ENCODE data around the gene PDLIM7. TPM values are rescaled to one million over a fixed set of nuclear protein-coding genes. Genes with fewer than 3 reads are reported as not detected.

PDLIM7 gene
- total RNA-seq, 1 donor from 2014 or later = 38.7 TPM

- H3K9me3 ChIP-seq (ENCODE audit: low read depth) = no peaks in the 10 kb centered on the region
- H4K20me1 ChIP-seq (ENCODE audit: low read depth) = peaks cover 7% of the 10 kb centered on the region
- no peaks in the 10 kb centered on the region for H3F3A ChIP-seq (ENCODE audit: low read depth)
- DNase-seq (ENCODE audit: low spot score) = no peak
- TF ChIP-seq EZH2 (IDR thresholded peaks at IDR 0.05) (no peak), EZH2phosphoT487 (IDR thresholded peaks at IDR 0.05) (no peak)
- TF ChIP-seq, protein P1, sequence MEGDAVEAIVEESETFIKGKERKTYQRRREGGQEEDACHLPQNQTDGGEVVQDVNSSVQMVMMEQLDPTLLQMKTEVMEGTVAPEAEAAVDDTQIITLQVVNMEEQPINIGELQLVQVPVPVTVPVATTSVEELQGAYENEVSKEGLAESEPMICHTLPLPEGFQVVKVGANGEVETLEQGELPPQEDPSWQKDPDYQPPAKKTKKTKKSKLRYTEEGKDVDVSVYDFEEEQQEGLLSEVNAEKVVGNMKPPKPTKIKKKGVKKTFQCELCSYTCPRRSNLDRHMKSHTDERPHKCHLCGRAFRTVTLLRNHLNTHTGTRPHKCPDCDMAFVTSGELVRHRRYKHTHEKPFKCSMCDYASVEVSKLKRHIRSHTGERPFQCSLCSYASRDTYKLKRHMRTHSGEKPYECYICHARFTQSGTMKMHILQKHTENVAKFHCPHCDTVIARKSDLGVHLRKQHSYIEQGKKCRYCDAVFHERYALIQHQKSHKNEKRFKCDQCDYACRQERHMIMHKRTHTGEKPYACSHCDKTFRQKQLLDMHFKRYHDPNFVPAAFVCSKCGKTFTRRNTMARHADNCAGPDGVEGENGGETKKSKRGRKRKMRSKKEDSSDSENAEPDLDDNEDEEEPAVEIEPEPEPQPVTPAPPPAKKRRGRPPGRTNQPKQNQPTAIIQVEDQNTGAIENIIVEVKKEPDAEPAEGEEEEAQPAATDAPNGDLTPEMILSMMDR (IDR thresholded peaks at IDR 0.05) = no peak
- H3K27me3 ChIP-seq = no peaks in the 10 kb centered on the region
- Mint-ChIP-seq H3K27me3 (ENCODE audit: insufficient read depth, low read depth) (peaks cover 11% of the 10 kb centered on the region), H3K4me3 (no peak overlapping the region), H3K4me1 (peaks cover 11% of the 10 kb centered on the region), H3K36me3 (peaks cover 19% of the 10 kb centered on the region), H3K27ac (no peak overlapping the region), H3K9me3 (no peaks in the 10 kb centered on the region)
- H3K9ac ChIP-seq = no peak overlapping the region
- H3K4me1 ChIP-seq = no peaks in the 10 kb centered on the region
- H3K36me3 ChIP-seq = no peaks in the 10 kb centered on the region
- H3K27ac ChIP-seq = no peak overlapping the region
- H2AFZ ChIP-seq (replicated peaks) = no peak overlapping the region
- no peak overlapping the region for H3K4me3 ChIP-seq
- no peak overlapping the region for H3K4me2 ChIP-seq
- H3K79me2 ChIP-seq (ENCODE audit: low read depth) = peaks cover 9% of the 10 kb centered on the region
Observed at GRCh38 chr5:177510567-177511053, 13.2 kb upstream of the PDLIM7 start.

DNA sequence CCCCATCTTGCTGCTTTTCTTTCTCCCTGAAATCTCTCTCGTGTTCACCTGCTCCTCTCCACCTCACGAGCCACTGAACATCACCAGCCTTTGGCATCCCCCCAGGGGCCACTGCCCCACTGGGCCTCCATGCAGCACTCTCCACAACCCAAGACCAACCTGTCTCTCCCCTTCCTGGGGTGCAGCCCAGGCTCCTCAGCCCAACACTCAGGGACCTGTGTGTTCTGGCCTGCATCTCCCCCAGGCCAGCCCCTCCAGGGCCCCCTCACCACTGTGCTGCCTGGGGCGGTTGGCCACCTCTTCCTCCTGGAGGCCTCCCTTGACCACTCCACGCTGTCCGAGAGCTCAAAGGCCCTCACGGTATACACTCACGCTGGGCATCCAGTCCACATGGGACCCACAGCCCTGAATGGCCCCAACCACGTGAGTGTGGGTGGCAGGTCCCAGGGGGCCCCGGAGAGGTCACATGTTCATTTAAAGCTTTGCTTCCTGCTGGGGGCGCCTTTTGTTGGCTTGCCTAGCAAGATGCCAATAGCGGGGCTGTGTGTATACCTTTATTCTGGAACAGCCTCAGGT is 12.7 kb upstream of the PDLIM7 start:
- Histone ChIP-seq H4K20me1 (ENCODE audit: low read depth) (peaks cover 5% of the 10 kb centered on the region), H3K4me1 (no peaks in the 10 kb centered on the region), H3K36me3 (no peaks in the 10 kb centered on the region), H3K27ac (no peak overlapping the region), H3K4me2 (no peak overlapping the region), H3K79me2 (ENCODE audit: low read depth) (peaks cover 3% of the 10 kb centered on the region), H3K4me3 (no peak overlapping the region), H3K9me3 (ENCODE audit: low read depth) (no peaks in the 10 kb centered on the region), H3K27me3 (no peaks in the 10 kb centered on the region), H3F3A (ENCODE audit: low read depth) (no peaks in the 10 kb centered on the region), H3K9ac (no peak overlapping the region), H2AFZ (replicated peaks) (no peak overlapping the region)
- peaks cover 6% of the 10 kb centered on the region for H3K4me1 Mint-ChIP-seq
- peaks cover 14% of the 10 kb centered on the region for H3K36me3 Mint-ChIP-seq
- peaks cover 11% of the 10 kb centered on the region for H3K27me3 Mint-ChIP-seq (ENCODE audit: insufficient read depth, low read depth)
- H3K27ac Mint-ChIP-seq = no peak overlapping the region
- TF ChIP-seq, protein P1 (IDR thresholded peaks at IDR 0.05) = no peak
- no peak for TF ChIP-seq EZH2 (IDR thresholded peaks at IDR 0.05)
- no peak overlapping the region for H3K4me3 Mint-ChIP-seq
- no peaks in the 10 kb centered on the region for H3K9me3 Mint-ChIP-seq
- DNase-seq (ENCODE audit: low spot score) = no peak

DNA sequence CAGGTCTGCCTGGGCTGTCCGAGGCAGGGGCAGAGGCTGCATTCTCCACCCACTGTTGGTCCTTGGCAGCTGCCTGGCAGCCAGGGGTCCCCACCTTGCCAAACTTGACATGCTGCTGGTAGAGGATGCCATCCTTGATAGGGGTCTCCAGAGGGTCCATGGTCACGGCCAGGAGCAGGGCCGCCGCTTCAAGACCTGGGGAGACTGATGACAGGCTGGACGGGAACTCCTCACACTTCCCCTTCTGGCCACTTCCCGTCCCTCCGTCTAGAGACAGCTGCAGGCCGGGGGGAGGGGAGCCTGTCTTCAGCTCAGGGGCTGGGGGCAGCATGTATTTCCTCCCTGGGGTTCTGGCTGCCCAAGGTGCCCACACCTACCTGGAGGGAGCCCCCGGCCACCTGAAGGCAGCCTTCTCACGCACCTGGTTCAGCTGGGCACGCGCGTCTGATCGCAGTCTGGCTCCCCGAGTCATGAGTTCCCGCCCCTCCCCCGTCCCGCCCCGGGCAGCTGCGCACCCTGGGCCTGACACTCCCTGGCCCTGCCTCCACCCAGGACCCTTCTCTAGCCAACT is 12.1 kb upstream of the PDLIM7 start, which contains the start of gene DOK3:
Gene DOK3 (minus strand): TSS at position 446 of the 571 bp plus-strand sequence. CDS start 286 bp downstream, at position 160.
- H3K4me2 ChIP-seq = no peak within 1 kb of the TSS
- peaks cover 10% of the 10 kb centered on the region for H3K27me3 Mint-ChIP-seq (ENCODE audit: insufficient read depth, low read depth)
- H3K27ac ChIP-seq = no peak within 1 kb of the TSS
- TF ChIP-seq, protein P1 (IDR thresholded peaks at IDR 0.05) = no peak
- TF ChIP-seq EZH2phosphoT487 (IDR thresholded peaks at IDR 0.05) = no peak
- TF ChIP-seq EZH2 (IDR thresholded peaks at IDR 0.05) = no peak
- H3K79me2 ChIP-seq (ENCODE audit: low read depth) = no peaks in the 10 kb centered on the region
- H3K36me3 Mint-ChIP-seq = peaks cover 14% of the 10 kb centered on the region
- no peaks in the 10 kb centered on the region for H3K4me1 ChIP-seq
- H3K4me1 Mint-ChIP-seq = peaks cover 5% of the 10 kb centered on the region
- no peak for DNase-seq (ENCODE audit: low spot score)
- no peak within 1 kb of the TSS for H3K4me3 ChIP-seq
- H3K9me3 Mint-ChIP-seq = no peaks in the 10 kb centered on the region
- peaks cover under 1% of the 10 kb centered on the region for H4K20me1 ChIP-seq (ENCODE audit: low read depth)
- H3K36me3 ChIP-seq = no peaks in the 10 kb centered on the region
- H3K27ac Mint-ChIP-seq = peak within 1 kb of the TSS; percentile 63
- H3K9me3 ChIP-seq (ENCODE audit: low read depth) = no peaks in the 10 kb centered on the region
- no peaks in the 10 kb centered on the region for H3K27me3 ChIP-seq
- H3F3A ChIP-seq (ENCODE audit: low read depth) = no peaks in the 10 kb centered on the region
- no peak within 1 kb of the TSS for H3K4me3 Mint-ChIP-seq
- H3K9ac ChIP-seq = no peak within 1 kb of the TSS
- no peak within 1 kb of the TSS for H2AFZ ChIP-seq (replicated peaks)
